HEK293T (cell line): ENCODE data around the gene MNAT1.

ENCODE experiments used
- FOXK2 ChIP-seq: fragments of 450-650 bp; IDR thresholded peaks from 2 replicates; pipeline ENCODE4 v1.6.1; 2016; ENCODE audit warnings: mild to moderate bottlenecking
- SP1 ChIP-seq: fragments of 450-650 bp; IDR thresholded peaks from 2 replicates; pipeline ENCODE4 v1.6.1; 2017

GRCh38 chr14:60840313-60840712 is 105.8 kb downstream of the MNAT1 start:
- TF ChIP-seq FOXK2, result no peak
- no peak for TF ChIP-seq SP1
